K562 (cell line): ENCODE measurements around the gene GNG11. TPM values are rescaled to one million over a fixed set of nuclear protein-coding genes. Genes with fewer than 3 reads are reported as not detected.

Source experiments
- ATAC-seq: fragments of 200-7000 bp; cut with Tn5 transposase; 3 replicates; pipeline ENCODE4 v1.9.1; 2020; ENCODE audit warnings: moderate library complexity
- BruUV-seq: library from RNA; stranded (reverse); fragments of 400-500 nt; replicated peaks from 2 replicates; lab custom pipeline; 2021; lab: Mats Ljungman, UMichigan
- CTCF ChIA-PET: fragments of 300-600 bp; formaldehyde crosslinking; extraction: SDS; loops from one replicate; lab custom pipeline; 2021; ENCODE audit warnings: low intra/inter-chr PET ratio; lab: Yijun Ruan, JAX
- POLR2A ChIA-PET: fragments of 300-600, 350-650 bp; sonication (Branson Sonifier 250); formaldehyde crosslinking; extraction: SDS; loops from one replicate; lab custom pipeline; 2021; ENCODE audit warnings: antibody characterized with exemption, inconsistent platforms; lab: Yijun Ruan, JAX
- DNase-seq, 4 experiments: peaks; one replicate each; pipeline versions ENCODE4 v3.0.0 to v3.0.0-alpha.2; 2011 to 2018; ENCODE audit warnings: low spot score in 3 of 4, mixed read lengths in 3 of 4; ENCODE audit errors: extremely low read depth in 1 of 4
- FAIRE-seq: peaks from 2 replicates; lab custom pipeline; 2011; peaks lifted over from hg19 to GRCh38; lab: Jason Lieb, UNC
- H2AFZ ChIP-seq: 2 replicates; pipeline ENCODE4 v1.6.0; 2011; ENCODE audit warnings: low read depth, low read length, control low read depth, inconsistent platforms
- H3K27ac ChIP-seq: fragments of 200-600 bp; 3 replicates; pipeline ENCODE4 v1.8.0; 2011; ENCODE audit warnings: low read depth, mild to moderate bottlenecking, control low read depth, inconsistent platforms, low read length, moderate library complexity, mixed read lengths; ENCODE audit errors: extremely low read depth
- H3K27me3 ChIP-seq, 2 experiments: fragments of 300-600 bp in 1 of 2; 2 replicates in 1 of 2; 3 replicates in 1 of 2; pipeline versions ENCODE4 v1.6.0 to v1.8.0; 2011; ENCODE audit warnings: inconsistent platforms in 2 of 2, low read length in 2 of 2, mild to moderate bottlenecking in 1 of 2, mixed read lengths in 1 of 2, moderate library complexity in 1 of 2; ENCODE audit not compliant: control insufficient read depth in 2 of 2, insufficient read depth in 2 of 2
- H3K36me3 ChIP-seq: fragments of 300-600 bp; 3 replicates; pipeline ENCODE4 v1.8.0; 2011; ENCODE audit warnings: mild to moderate bottlenecking, low read length, inconsistent platforms; ENCODE audit not compliant: control insufficient read depth, insufficient read depth
- H3K4me1 ChIP-seq, 2 experiments: fragments of 200-600 bp in 1 of 2; replicated peaks in 1 of 2; 2 replicates in 1 of 2; 3 replicates in 1 of 2; pipeline versions ENCODE4 v1.5.1 to v1.8.0; 2011; ENCODE audit warnings: inconsistent platforms in 2 of 2, low read length in 2 of 2, mild to moderate bottlenecking in 1 of 2, mixed read lengths in 1 of 2, moderate library complexity in 1 of 2; ENCODE audit not compliant: control insufficient read depth in 2 of 2, insufficient read depth in 2 of 2
- H3K4me2 ChIP-seq: 2 replicates; pipeline ENCODE4 v1.6.1; 2011; ENCODE audit warnings: low read length, control low read depth, inconsistent platforms, mixed read lengths; ENCODE audit not compliant: insufficient read depth
- H3K4me3 ChIP-seq: fragments of 200-600 bp; sonication (generic), shearing (Covaris generic); 2 replicates; pipeline ENCODE4 v1.5.1; 2016; ENCODE audit warnings: control low read depth, inconsistent platforms
- H3K79me2 ChIP-seq: fragments of 200-600 bp; 3 replicates; pipeline ENCODE4 v1.8.0; 2011; ENCODE audit warnings: low read length, inconsistent platforms; ENCODE audit not compliant: control insufficient read depth, insufficient read depth
- H3K9ac ChIP-seq, 2 experiments: 2 replicates each; pipeline versions ENCODE4 v1.6.0 to v1.6.1; 2011; ENCODE audit warnings: low read depth in 2 of 2, low read length in 2 of 2, control low read depth in 1 of 2, inconsistent platforms in 1 of 2, mild to moderate bottlenecking in 1 of 2, mixed read lengths in 1 of 2; ENCODE audit not compliant: insufficient read depth in 1 of 2
- H3K9me1 ChIP-seq: one replicate; pipeline ENCODE4 v1.6.0; 2011; ENCODE audit warnings: inconsistent platforms, mild to moderate bottlenecking, low read length, moderate library complexity; ENCODE audit not compliant: control insufficient read depth, insufficient read depth
- H3K9me3 ChIP-seq: replicated peaks from 2 replicates; pipeline ENCODE4 v1.5.1; 2011; ENCODE audit warnings: low read depth, low read length, inconsistent platforms; ENCODE audit not compliant: control insufficient read depth, insufficient read depth
- H4K20me1 ChIP-seq: replicated peaks from 2 replicates; pipeline ENCODE4 v1.6.1; 2011; ENCODE audit warnings: low read length, inconsistent platforms, mixed read lengths; ENCODE audit not compliant: control insufficient read depth, insufficient read depth
- ESRRB ChIP-seq: fragments of 250-450 bp; sonication (Bioruptor Pico); IDR thresholded peaks from 2 replicates; pipeline ENCODE4 v1.5.0; 2020; ENCODE audit warnings: mild to moderate bottlenecking, moderate library complexity, borderline replicate concordance
- GTF2F1 ChIP-seq: IDR thresholded peaks from 2 replicates; pipeline ENCODE4 v1.6.1; 2011; ENCODE audit warnings: low read depth, low read length, improper control_type of control experiment
- KLF10 ChIP-seq: fragments of 250-450 bp; sonication (Bioruptor Pico); IDR thresholded peaks from 2 replicates; pipeline ENCODE4 v1.6.1; 2021; ENCODE audit warnings: matching md5 sums
- MCM5 ChIP-seq: fragments of 450-650 bp; IDR thresholded peaks from 2 replicates; pipeline ENCODE4 v1.6.1; 2016; ENCODE audit warnings: low read depth
- SMARCA4 ChIP-seq: fragments of 450-650 bp; IDR thresholded peaks from 2 replicates; pipeline ENCODE4 v1.6.1; 2016
- SPI1 ChIP-seq: IDR thresholded peaks from 2 replicates; pipeline ENCODE4 v1.6.1; 2011; ENCODE audit warnings: low read depth, low read length, control low read depth, borderline replicate concordance
- WGBS: fragments of 100-300 bp; shearing (Covaris generic); methylation state at CpG from one replicate; pipeline ENCODE4 v1.1.6; 2016; ENCODE audit warnings: low coverage, mixed read lengths; ENCODE audit not compliant: insufficient coverage; ENCODE audit errors: missing lambda C conversion rate; 5-methylcytosine and 5-hydroxymethylcytosine counted together
- in situ Hi-C: fragments of 300-500 bp; cut with MboI; formaldehyde crosslinking; loops from 4 replicates; pipeline ENCODE4 v1.15.0; 2018; ENCODE audit warnings: inconsistent platforms, mixed read lengths
- intact Hi-C: fragments of 100-400 bp; cut with micrococcal nuclease; formaldehyde crosslinking; loops from 2 replicates; pipeline ENCODE4 v1.14.2; 2022
- polyA plus RNA-seq, 8 experiments: library from polyadenylated mRNA; depleted of rRNA in 4 of 8; stranded (reverse) in 5 of 8; unstranded in 3 of 8; fragments of >200 nt; fragmentation: Nextera tagmentation in 2 of 8; fragmentation: Illumina TruSeq in 1 of 8; extraction: Ambion mirVana in 2 of 8; extraction: Trizol in 1 of 8; gene quantifications; 2 replicates each; pipeline versions ENCODE4 v1.2.1 to v1.2.3, GENCODE V29; 2011 to 2014; ENCODE audit warnings: inconsistent platforms in 1 of 8, missing spikeins in 1 of 8
- total RNA-seq, 7 experiments: library from RNA; depleted of rRNA in 6 of 7; stranded (reverse); fragments of >200 nt in 6 of 7; fragmentation: Illumina TruSeq in 2 of 7; extraction: Trizol in 2 of 7; gene quantifications; 2 replicates each; pipeline versions ENCODE4 v1.2.1 to v1.2.3, GENCODE V29; 2011 to 2021; ENCODE audit warnings: low replicate concordance in 1 of 7
- TF ChIP-seq, protein P1 (sequence below): sonication (generic); formaldehyde crosslinking; IDR thresholded peaks from 2 replicates; pipeline ENCODE4 v1.8.0; 2022; ENCODE audit warnings: mild to moderate bottlenecking, low read depth, missing genetic modification reagents

Gene GNG11
- total and polyA plus RNA-seq, 9 of the 15 experiments (the other 6 are each of a cell fraction or from before 2014, with no cell fraction given): 0.06 TPM; not detected in 8

DNA sequence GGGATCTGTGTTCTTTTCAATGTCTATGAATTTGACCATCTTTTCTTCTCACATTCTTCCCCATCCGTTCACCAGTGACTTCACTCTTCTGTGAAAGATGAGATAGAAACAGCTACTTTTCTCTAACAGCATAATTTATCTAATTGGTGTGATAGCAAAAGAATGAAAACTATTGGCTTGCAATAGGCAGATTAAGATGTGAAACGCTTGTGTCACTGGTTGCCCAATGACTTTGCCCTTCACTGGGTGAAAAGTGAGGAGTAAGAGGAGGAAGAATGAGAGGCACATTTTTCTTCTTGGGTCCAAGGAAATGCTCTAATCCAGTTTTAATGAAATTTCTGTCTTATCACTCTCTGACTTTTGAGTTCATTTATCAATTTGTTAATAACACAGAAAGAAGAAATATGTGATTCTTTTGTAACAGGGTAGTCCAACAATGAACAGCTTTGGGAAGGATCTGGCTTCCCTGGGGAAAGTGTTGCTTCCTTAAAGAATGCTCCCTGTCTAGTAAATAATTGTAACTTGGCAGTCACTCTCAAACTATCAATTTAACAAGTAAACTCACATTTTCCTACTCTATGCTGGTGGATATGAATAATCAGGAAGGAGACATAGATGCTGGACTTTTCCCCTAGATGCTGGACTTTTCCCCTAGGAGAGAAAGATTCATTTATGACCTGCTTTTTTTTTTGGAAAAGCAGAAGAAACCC lies 47.5 kb downstream of the GNG11 start:
- Histone ChIP-seq H3K4me3 (no peak overlapping the region), H3K27ac (no peak overlapping the region), H3K9me3 (no peaks in the 10 kb centered on the region), H3K79me2 (no peaks in the 10 kb centered on the region), H3K9ac (no peak overlapping the region), H4K20me1 (no peaks in the 10 kb centered on the region), H3K4me1 (no peaks in the 10 kb centered on the region), H3K36me3 (no peaks in the 10 kb centered on the region), H3K27me3 (no peaks in the 10 kb centered on the region), H2AFZ (no peak overlapping the region), H3K4me2 (no peak overlapping the region), H3K9me1 (no peaks in the 10 kb centered on the region)
- ChIA-PET POLR2A (interaction anchor here (1.5 kb wide), 1 partner anchor 19 kb away, joined by 3 read pairs; no protein-coding TSS in a partner anchor), CTCF (interaction anchor here (0.6 kb wide), 1 partner anchor 73 kb away, joined by 3 read pairs; no protein-coding TSS in a partner anchor)
- DNase-seq (no peak), ATAC-seq (no peak), FAIRE-seq (no peak)
- TF ChIP-seq MCM5 (no peak), GTF2F1 (no peak), ESRRB (CRISPR knock-in tag) (no peak), SMARCA4 (no peak), KLF10 (CRISPR knock-in tag) (no peak), SPI1 (no peak)
- TF ChIP-seq, protein P1, sequence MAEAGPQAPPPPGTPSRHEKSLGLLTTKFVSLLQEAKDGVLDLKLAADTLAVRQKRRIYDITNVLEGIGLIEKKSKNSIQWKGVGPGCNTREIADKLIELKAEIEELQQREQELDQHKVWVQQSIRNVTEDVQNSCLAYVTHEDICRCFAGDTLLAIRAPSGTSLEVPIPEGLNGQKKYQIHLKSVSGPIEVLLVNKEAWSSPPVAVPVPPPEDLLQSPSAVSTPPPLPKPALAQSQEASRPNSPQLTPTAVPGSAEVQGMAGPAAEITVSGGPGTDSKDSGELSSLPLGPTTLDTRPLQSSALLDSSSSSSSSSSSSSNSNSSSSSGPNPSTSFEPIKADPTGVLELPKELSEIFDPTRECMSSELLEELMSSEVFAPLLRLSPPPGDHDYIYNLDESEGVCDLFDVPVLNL (CRISPR knock-in tag): no peak
- WGBS: 0% methylated on average over 2 of the region's 2 CpGs
- no TSS peak for BruUV-seq
- intact Hi-C loops (no loop called here), in situ Hi-C loops (no loop called here)
